ENCODE results near the gene ITPR1. TPM values are rescaled to one million over a fixed set of nuclear protein-coding genes. Genes with fewer than 3 reads are reported as not detected.

The ITPR1 gene
- total and polyA plus RNA-seq, 2 experiments from 2014 or later: 6.8 to 21.0 TPM

DNA sequence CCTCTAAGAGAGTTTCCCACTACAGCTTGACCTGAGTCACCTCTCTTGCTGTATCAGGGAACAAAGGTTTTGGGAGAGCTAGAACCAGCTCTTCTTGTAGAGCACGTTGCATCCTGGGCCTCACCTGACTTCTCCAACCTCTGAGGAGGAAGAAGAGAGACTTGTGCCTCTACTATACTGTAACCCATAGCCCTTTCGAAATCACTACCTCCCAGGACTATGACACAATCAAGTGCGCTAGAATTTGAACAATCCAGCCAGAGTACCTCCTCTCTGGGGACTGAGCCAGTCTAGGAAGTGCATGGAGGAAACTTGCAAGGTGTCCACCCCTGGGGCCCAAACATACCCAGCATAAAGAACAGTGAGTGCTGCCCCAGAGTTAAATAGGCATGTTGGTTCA lies 293.3 kb downstream of the ITPR1 start (continued):
- TF ChIP-seq, protein P1, sequence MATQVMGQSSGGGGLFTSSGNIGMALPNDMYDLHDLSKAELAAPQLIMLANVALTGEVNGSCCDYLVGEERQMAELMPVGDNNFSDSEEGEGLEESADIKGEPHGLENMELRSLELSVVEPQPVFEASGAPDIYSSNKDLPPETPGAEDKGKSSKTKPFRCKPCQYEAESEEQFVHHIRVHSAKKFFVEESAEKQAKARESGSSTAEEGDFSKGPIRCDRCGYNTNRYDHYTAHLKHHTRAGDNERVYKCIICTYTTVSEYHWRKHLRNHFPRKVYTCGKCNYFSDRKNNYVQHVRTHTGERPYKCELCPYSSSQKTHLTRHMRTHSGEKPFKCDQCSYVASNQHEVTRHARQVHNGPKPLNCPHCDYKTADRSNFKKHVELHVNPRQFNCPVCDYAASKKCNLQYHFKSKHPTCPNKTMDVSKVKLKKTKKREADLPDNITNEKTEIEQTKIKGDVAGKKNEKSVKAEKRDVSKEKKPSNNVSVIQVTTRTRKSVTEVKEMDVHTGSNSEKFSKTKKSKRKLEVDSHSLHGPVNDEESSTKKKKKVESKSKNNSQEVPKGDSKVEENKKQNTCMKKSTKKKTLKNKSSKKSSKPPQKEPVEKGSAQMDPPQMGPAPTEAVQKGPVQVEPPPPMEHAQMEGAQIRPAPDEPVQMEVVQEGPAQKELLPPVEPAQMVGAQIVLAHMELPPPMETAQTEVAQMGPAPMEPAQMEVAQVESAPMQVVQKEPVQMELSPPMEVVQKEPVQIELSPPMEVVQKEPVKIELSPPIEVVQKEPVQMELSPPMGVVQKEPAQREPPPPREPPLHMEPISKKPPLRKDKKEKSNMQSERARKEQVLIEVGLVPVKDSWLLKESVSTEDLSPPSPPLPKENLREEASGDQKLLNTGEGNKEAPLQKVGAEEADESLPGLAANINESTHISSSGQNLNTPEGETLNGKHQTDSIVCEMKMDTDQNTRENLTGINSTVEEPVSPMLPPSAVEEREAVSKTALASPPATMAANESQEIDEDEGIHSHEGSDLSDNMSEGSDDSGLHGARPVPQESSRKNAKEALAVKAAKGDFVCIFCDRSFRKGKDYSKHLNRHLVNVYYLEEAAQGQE (IDR thresholded peaks at IDR 0.05; ENCODE audit: unreplicated experiment): no peak
- TF ChIP-seq EZH2phosphoT487 (IDR thresholded peaks at IDR 0.05; ENCODE audit: unreplicated experiment) (no peak), ZNF114 (CRISPR knock-in tag; IDR thresholded peaks at IDR 0.05) (no peak), EZH2 (IDR thresholded peaks at IDR 0.05; ENCODE audit: low read depth, unreplicated experiment) (no peak), CREB1 (CRISPR knock-in tag; IDR thresholded peaks at IDR 0.05; ENCODE audit: low read depth) (no peak), NANOG (IDR thresholded peaks at IDR 0.05; ENCODE audit: borderline replicate concordance) (no peak), JUNB (IDR thresholded peaks at IDR 0.05; ENCODE audit: unreplicated experiment) (no peak), ZNF331 (CRISPR knock-in tag; IDR thresholded peaks at IDR 0.05; ENCODE audit: low read depth) (no peak)
- TF ChIP-seq, protein P2, sequence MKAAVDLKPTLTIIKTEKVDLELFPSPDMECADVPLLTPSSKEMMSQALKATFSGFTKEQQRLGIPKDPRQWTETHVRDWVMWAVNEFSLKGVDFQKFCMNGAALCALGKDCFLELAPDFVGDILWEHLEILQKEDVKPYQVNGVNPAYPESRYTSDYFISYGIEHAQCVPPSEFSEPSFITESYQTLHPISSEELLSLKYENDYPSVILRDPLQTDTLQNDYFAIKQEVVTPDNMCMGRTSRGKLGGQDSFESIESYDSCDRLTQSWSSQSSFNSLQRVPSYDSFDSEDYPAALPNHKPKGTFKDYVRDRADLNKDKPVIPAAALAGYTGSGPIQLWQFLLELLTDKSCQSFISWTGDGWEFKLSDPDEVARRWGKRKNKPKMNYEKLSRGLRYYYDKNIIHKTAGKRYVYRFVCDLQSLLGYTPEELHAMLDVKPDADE (IDR thresholded peaks at IDR 0.05): no peak

DNA sequence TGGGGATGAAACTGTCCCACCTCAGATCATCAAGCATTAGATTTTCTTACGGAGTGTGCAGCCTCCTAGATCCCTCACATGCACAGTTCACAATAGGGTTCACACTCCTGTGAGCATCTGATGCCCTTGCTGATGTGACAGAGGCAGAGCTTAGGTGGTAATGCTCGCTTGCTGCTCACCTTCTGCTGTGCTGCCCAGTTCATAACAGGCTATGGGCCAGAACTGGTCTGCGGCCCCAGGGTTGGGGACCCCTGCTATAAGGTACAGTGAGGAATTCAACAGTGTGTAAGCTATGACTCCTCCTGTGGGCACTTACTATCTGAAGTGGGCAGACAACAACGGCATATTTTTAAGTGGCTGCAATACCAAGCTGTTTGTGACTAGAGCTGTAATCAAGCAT lies 298.2 kb downstream of the ITPR1 start:
- peaks cover 2% of the 10 kb centered on the region for H3K27me3 Mint-ChIP-seq (ENCODE audit: insufficient read depth, low read depth, poor library complexity)
- H3K4me2 ChIP-seq: no peak overlapping the region
- ATAC-seq (no peak), DNase-seq (ENCODE audit: low spot score) (no peak)
- no peak overlapping the region for H3K4me3 Mint-ChIP-seq
- no peaks in the 10 kb centered on the region for H3K36me3 ChIP-seq (ENCODE audit: insufficient read depth)
- no peak overlapping the region for H3K27ac ChIP-seq (ENCODE audit: low read depth)
- H3K9me2 ChIP-seq (ENCODE audit: insufficient read depth): no peaks in the 10 kb centered on the region
- H3K9me3 Mint-ChIP-seq: peaks cover 12% of the 10 kb centered on the region
- H3K79me2 ChIP-seq (replicated peaks; ENCODE audit: insufficient read depth): no peaks in the 10 kb centered on the region
- no peak overlapping the region for H3K27ac Mint-ChIP-seq
- no peaks in the 10 kb centered on the region for H3K4me1 ChIP-seq (ENCODE audit: insufficient read depth)
- peaks cover 27% of the 10 kb centered on the region for H3K36me3 Mint-ChIP-seq (ENCODE audit: low read depth)
- H4K20me1 ChIP-seq (replicated peaks; ENCODE audit: insufficient read depth): no peaks in the 10 kb centered on the region
- H3F3A ChIP-seq (replicated peaks; ENCODE audit: low read depth): no peaks in the 10 kb centered on the region
- no peak overlapping the region for H2AFZ ChIP-seq
- no peaks in the 10 kb centered on the region for H3K4me1 Mint-ChIP-seq
- H3K4me3 ChIP-seq: no peak overlapping the region
- H3K27me3 ChIP-seq (ENCODE audit: insufficient read depth): no peaks in the 10 kb centered on the region
- TF ChIP-seq EZH2 (IDR thresholded peaks at IDR 0.05; ENCODE audit: low read depth, unreplicated experiment): no peak
- no peak for TF ChIP-seq ZNF114 (CRISPR knock-in tag; IDR thresholded peaks at IDR 0.05)
- TF ChIP-seq EZH2phosphoT487 (IDR thresholded peaks at IDR 0.05; ENCODE audit: unreplicated experiment): no peak
- no peak for TF ChIP-seq STAT1 (IDR thresholded peaks at IDR 0.05; ENCODE audit: unreplicated experiment)
- no peak for TF ChIP-seq JUNB (IDR thresholded peaks at IDR 0.05; ENCODE audit: unreplicated experiment)
- TF ChIP-seq, protein P2 (IDR thresholded peaks at IDR 0.05): no peak
- TF ChIP-seq, protein P1 (IDR thresholded peaks at IDR 0.05; ENCODE audit: unreplicated experiment): no peak
- no peak for TF ChIP-seq POLR2AphosphoS5 (IDR thresholded peaks at IDR 0.05; ENCODE audit: low read depth)
- no peak for TF ChIP-seq ZNF331 (CRISPR knock-in tag; IDR thresholded peaks at IDR 0.05; ENCODE audit: low read depth)
- TF ChIP-seq, protein P3, sequence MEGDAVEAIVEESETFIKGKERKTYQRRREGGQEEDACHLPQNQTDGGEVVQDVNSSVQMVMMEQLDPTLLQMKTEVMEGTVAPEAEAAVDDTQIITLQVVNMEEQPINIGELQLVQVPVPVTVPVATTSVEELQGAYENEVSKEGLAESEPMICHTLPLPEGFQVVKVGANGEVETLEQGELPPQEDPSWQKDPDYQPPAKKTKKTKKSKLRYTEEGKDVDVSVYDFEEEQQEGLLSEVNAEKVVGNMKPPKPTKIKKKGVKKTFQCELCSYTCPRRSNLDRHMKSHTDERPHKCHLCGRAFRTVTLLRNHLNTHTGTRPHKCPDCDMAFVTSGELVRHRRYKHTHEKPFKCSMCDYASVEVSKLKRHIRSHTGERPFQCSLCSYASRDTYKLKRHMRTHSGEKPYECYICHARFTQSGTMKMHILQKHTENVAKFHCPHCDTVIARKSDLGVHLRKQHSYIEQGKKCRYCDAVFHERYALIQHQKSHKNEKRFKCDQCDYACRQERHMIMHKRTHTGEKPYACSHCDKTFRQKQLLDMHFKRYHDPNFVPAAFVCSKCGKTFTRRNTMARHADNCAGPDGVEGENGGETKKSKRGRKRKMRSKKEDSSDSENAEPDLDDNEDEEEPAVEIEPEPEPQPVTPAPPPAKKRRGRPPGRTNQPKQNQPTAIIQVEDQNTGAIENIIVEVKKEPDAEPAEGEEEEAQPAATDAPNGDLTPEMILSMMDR (conservative IDR thresholded peaks at IDR 0.05; ENCODE audit: low read depth in 2 of 2): no peak
- TF ChIP-seq NANOG (IDR thresholded peaks at IDR 0.05; ENCODE audit: borderline replicate concordance): no peak

All from GM23338 (cell line).